GM19023 (cell line): ENCODE measurements around the gene BPIFB2.
"Not testable (repeated sequence)": the region's sequence is repeated elsewhere in the genome, so short reads cannot be mapped to it uniquely, and the experiment has no call there.

Source experiments
- ATAC-seq: cut with Tn5 transposase; IDR thresholded peaks from one replicate; pipeline ENCODE4 v1.9.1; 2021; ENCODE audit warnings: mild to moderate bottlenecking, moderate library complexity; ENCODE audit not compliant: unreplicated experiment

Gene BPIFB2

GRCh38 chr20:33034115-33034514, 26.6 kb downstream of the BPIFB2 start:
- no peak for ATAC-seq

- no peak for ATAC-seq
These were observed 27.5 kb downstream of the BPIFB2 start for GRCh38 chr20:33034901-33035492.

- ATAC-seq = no peak
These were observed 30.0 kb downstream of the BPIFB2 start for GRCh38 chr20:33037456-33037855.

GRCh38 chr20:33038243-33038642, 30.7 kb downstream of the BPIFB2 start:
- ATAC-seq = no peak

GRCh38 chr20:33042430-33042829, 34.9 kb downstream of the BPIFB2 start:
- no peak for ATAC-seq

- no peak for ATAC-seq
These were observed 35.7 kb downstream of the BPIFB2 start for GRCh38 chr20:33042983-33043730.

GRCh38 chr20:33043731-33044181, 36.3 kb downstream of the BPIFB2 start:
- ATAC-seq = no peak

GRCh38 chr20:33045129-33045721, 37.7 kb downstream of the BPIFB2 start:
- not testable (repeated sequence) for ATAC-seq

- ATAC-seq = no peak
These were observed 38.9 kb downstream of the BPIFB2 start for GRCh38 chr20:33046412-33046811.

GRCh38 chr20:33051333-33051732, 43.8 kb downstream of the BPIFB2 start:
- ATAC-seq = no peak

GRCh38 chr20:33053291-33054106, 46.0 kb downstream of the BPIFB2 start, which contains the start of gene BPIFB3:
Gene BPIFB3 (plus strand): TSS chr20:33053903. CDS start chr20:33055436, 1,533 bp downstream.
- ATAC-seq = no peak

GRCh38 chr20:33054381-33054780, 46.9 kb downstream of the BPIFB2 start:
- no peak for ATAC-seq

GRCh38 chr20:33054791-33055190, 47.3 kb downstream of the BPIFB2 start:
- no peak for ATAC-seq

- no peak for ATAC-seq
These were observed 51.6 kb downstream of the BPIFB2 start for GRCh38 chr20:33059136-33059535.

GRCh38 chr20:33059741-33060390, 52.4 kb downstream of the BPIFB2 start:
- ATAC-seq = no peak

- no peak for ATAC-seq
These were observed 54.1 kb downstream of the BPIFB2 start for GRCh38 chr20:33061658-33062028.

- ATAC-seq = no peak
These were observed 54.8 kb downstream of the BPIFB2 start for GRCh38 chr20:33062105-33062824.

- no peak for ATAC-seq
These were observed 55.3 kb downstream of the BPIFB2 start for GRCh38 chr20:33062825-33063149.

GRCh38 chr20:33063271-33063670, 55.8 kb downstream of the BPIFB2 start:
- no peak for ATAC-seq

GRCh38 chr20:33064572-33065287, 57.2 kb downstream of the BPIFB2 start:
- ATAC-seq = no peak
